ENCODE data around the gene EXOC2. TPM values are rescaled to one million over a fixed set of nuclear protein-coding genes. Genes with fewer than 3 reads are reported as not detected.

Gene EXOC2
- 10 to 100 TPM; 17.2 to 24.1 TPM for total RNA-seq

GRCh38 chr6:692858-693722 lies at the start of gene EXOC2:
Gene EXOC2 (minus strand): TSS chr6:693139. CDS start chr6:637818, 55,321 bp downstream.
- DNase-seq (ENCODE audit: low spot score): peak; percentile 36
- peak; percentile 81 for ATAC-seq (ENCODE audit: insufficient number of reproducible peaks, low FRiP score, low read depth)
- Histone ChIP-seq H3K27ac (peak within 1 kb of the TSS in 1 of 2 donors; percentile 22), H3K27me3 (replicated peaks; ENCODE audit: insufficient read depth) (no peaks in the 10 kb centered on the region), H3K36me3 (no peaks in the 10 kb centered on the region), H3K9me3 (no peaks in the 10 kb centered on the region), H3K4me1 (ENCODE audit: control insufficient read depth in 1 of 2, low read depth in 2 of 2) (peaks cover 11 to 18% of the 10 kb centered on the region in 2 donors), H3K4me3 (peak within 1 kb of the TSS; percentile 78)
- no peak for TF ChIP-seq CTCF (IDR thresholded peaks at IDR 0.05)

GRCh38 chr6:741410-742339 lies 48.7 kb upstream of the EXOC2 start:
- TF ChIP-seq CTCF (IDR thresholded peaks at IDR 0.05): no peak
- DNase-seq (ENCODE audit: low spot score) (no peak), ATAC-seq (ENCODE audit: insufficient number of reproducible peaks, low FRiP score, low read depth) (no peak)

GRCh38 chr6:736657-737446 lies 43.9 kb upstream of the EXOC2 start:
- DNase-seq (ENCODE audit: low spot score): no peak
- no peaks in the 10 kb centered on the region for H3K27me3 ChIP-seq (replicated peaks; ENCODE audit: insufficient read depth)
- no peaks in the 10 kb centered on the region for H3K36me3 ChIP-seq
- no peaks in the 10 kb centered on the region for H3K9me3 ChIP-seq
- no peak for TF ChIP-seq CTCF (IDR thresholded peaks at IDR 0.05)
- H3K4me1 ChIP-seq (ENCODE audit: control insufficient read depth in 1 of 2, low read depth in 2 of 2): no peaks in the 10 kb centered on the region
- ATAC-seq (ENCODE audit: insufficient number of reproducible peaks, low FRiP score, low read depth): no peak
- H3K27ac ChIP-seq: no peak overlapping the region
- H3K4me3 ChIP-seq: no peak overlapping the region

More at GRCh38 chr6:741410-742339, 48.7 kb upstream of the EXOC2 start:
- Histone ChIP-seq H3K27me3 (replicated peaks; ENCODE audit: insufficient read depth) (no peaks in the 10 kb centered on the region), H3K36me3 (no peaks in the 10 kb centered on the region), H3K9me3 (no peaks in the 10 kb centered on the region), H3K4me3 (no peak overlapping the region), H3K27ac (no peak overlapping the region), H3K4me1 (ENCODE audit: control insufficient read depth in 1 of 2, low read depth in 2 of 2) (no peaks in the 10 kb centered on the region)

GRCh38 chr6:733431-734219 lies 40.7 kb upstream of the EXOC2 start:
- TF ChIP-seq CTCF (IDR thresholded peaks at IDR 0.05): no peak
- Histone ChIP-seq H3K27me3 (replicated peaks; ENCODE audit: insufficient read depth) (no peaks in the 10 kb centered on the region), H3K36me3 (no peaks in the 10 kb centered on the region), H3K4me3 (no peak overlapping the region), H3K4me1 (ENCODE audit: control insufficient read depth in 1 of 2, low read depth in 2 of 2) (no peaks in the 10 kb centered on the region), H3K27ac (no peak overlapping the region), H3K9me3 (no peaks in the 10 kb centered on the region)
- DNase-seq (ENCODE audit: low spot score) (no peak), ATAC-seq (ENCODE audit: insufficient number of reproducible peaks, low FRiP score, low read depth) (no peak)
